NCI-H460 (cell line): Measurements from ENCODE around the gene GCDH. TPM values are rescaled to one million over a fixed set of nuclear protein-coding genes. Genes with fewer than 3 reads are reported as not detected.
A peak's percentile ranks its signal among the peaks of the same experiment; 100 is the strongest.
"Not testable (repeated sequence)": the region's sequence is repeated elsewhere in the genome, so short reads cannot be mapped to it uniquely, and the experiment has no call there.

Experiments used
- DNase-seq: peaks from one replicate; pipeline ENCODE4 v3.0.0-alpha.2; 2016; ENCODE audit warnings: low read depth; ENCODE audit errors: extremely low read depth
- polyA plus RNA-seq: library from polyadenylated mRNA; depleted of rRNA; stranded (reverse); fragments of >200 nt; gene quantifications from 2 replicates; pipeline ENCODE4 v1.2.3, GENCODE V29; 2014; cell fraction: nucleus; rRNA removed
- total RNA-seq: library from RNA; depleted of rRNA; stranded (reverse); fragments of >200 nt; shearing (Covaris generic); gene quantifications from 2 replicates; pipeline ENCODE4 v1.2.3, GENCODE V29; 2014; rRNA removed

GCDH gene
- 5.5 and 5.8 TPM in 2 replicates for total RNA-seq
- 32.5 and 40.3 TPM in 2 replicates for polyA plus RNA-seq

- DNase-seq, result peak; percentile 97
Observed at GRCh38 chr19:12890787-12891552, at the start of gene GCDH. TSS of gene GCDH (plus strand) at chr19:12891160. CDS start at chr19:12891305, 145 bp downstream.

GRCh38 chr19:12842511-12842910, 48.4 kb upstream of the GCDH start:
- DNase-seq, result no peak

DNA sequence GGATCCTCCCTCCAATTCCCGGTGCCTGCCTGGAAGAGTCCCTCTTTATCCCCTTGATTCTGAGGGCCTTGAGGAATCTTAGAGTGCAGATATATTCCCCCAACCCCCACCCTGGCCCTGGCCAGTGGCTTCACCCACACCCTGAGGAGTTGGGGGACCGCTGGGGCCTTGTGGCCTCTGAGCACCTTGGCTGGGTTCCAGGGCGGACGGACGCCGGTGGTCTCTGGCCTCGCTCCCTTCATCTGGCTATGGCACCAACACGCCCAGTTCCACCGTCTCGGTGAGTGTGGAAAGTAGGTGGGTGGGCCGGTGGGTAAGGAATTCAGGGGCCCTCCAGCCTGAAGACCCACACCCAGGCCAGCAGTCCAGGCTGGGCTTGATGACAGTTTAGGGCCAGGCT, 47.6 kb upstream of the GCDH start:
- DNase-seq, result no peak

- no peak for DNase-seq
Observed at GRCh38 chr19:12843999-12844732, 46.8 kb upstream of the GCDH start.

DNA sequence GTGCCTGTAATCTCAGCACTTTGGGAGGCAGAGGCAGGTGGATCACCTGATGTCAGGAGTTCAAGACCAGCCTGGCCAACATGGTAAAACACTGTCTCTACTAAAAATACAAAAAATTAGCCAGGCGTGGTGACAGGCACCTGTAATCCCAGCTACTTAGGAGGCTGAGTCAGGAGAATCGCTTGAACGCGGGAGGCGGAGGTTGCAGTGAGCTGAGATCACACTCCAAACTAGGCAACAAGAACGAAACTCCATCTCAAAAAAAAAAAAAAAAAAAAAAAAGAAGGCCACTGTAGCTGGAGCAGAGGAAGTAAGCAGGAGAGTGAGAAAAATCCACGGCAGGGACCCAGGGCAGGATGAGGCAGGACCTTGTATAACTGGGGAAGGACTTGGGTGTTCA, 44.3 kb upstream of the GCDH start:
- not testable (repeated sequence) for DNase-seq

DNA sequence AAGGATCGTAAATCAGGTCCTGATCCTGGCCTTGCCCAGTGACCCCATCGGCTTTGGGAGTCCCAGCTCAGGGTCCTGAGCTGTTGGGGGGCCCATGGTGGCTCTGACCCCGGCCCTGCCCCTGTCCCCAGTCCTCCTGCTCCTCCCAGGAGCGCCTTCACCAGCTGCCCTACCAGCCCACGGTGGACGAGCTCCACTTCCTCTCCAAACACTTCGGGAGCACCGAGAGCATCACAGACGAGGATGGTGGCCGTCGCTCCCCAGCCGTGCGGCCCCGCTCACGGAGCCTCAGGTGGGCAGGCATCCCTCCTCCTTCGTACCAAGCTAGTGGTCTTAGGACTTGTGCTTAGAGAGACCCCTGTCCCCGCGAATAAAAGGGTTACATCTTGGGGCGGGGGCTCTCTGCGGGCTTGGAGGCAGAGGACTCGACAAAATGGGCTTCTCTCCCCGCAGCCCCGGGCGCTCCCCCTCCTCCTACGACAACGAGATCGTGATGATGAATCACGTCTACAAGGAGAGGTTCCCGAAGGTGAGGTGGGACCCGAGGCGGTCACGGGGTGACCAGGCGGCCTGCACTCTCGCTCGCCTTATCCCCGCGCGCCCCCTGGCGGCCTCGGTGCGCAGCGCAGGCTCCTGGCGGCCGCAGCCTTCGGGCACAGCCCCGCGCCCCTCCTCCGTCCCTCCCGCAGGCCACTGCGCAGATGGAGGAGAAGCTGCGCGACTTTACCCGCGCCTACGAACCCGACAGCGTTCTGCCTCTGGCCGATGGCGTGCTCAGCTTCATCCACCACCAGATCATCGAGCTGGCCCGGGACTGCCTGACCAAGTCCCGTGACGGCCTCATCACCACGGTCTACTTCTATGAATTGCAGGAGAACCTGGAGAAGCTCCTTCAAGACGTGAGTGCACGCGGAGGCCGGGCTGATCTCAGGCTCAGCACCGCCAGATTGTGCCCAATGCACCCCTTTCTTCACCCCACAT, 43.5 kb upstream of the GCDH start:
- DNase-seq, result peak; percentile 54

GRCh38 chr19:12856653-12857052, 34.3 kb upstream of the GCDH start:
- DNase-seq, result no peak

DNA sequence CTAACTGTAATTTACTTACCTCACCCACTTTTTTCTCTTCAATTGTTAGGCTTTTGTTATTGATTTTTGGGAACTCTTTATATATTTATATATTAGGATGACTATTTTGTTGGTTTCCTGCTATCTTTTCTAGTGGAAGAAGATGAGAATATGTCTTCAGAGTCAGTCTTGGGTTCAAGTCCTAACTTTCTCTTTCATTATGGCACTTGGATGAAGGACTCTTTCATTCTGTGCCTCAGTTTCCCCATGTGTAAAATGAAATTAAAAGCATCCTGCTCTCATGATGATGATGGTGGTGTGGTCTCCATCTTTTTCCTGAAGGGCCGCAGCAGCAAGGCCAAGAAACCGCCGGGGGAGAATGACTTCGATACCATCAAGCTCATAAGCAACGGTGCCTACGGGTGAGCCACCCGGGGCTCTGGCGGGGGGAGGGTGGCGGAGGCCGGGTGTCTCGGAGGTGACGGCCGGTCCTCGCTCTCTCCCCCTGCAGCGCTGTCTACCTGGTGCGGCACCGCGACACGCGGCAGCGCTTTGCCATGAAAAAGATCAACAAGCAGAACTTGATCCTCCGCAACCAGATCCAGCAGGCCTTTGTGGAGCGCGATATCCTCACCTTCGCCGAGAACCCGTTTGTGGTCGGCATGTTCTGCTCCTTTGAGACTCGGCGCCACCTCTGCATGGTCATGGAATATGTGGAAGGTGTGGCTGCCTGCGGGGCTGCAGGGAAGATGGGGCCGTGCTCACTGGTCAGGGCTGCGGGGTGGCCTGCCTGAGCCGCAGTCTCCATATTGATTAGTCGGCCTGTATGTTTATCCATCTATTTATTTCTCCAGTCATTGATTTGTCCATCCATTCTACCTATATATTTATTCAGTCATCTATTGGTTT, 32.7 kb upstream of the GCDH start:
- DNase-seq, result no peak

DNA sequence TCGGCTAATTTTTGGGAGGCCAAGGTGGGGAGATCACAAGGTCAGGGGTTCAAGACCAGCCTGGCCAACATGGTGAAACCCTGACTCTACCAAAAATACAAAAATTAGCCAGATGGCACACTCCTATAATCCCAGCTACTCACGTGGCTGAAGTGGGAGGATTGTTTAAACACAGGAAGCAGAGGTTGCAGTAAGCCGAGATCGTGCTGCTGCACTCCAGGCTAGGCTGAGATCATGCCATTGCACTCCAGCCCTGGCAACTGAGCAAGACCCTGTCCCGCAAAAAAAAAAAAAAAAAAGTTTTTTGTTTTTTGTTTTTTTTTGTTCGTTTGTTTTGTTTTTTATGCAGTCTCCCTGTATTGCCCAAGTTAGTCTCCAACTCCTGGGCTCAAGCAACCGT, 31.4 kb upstream of the GCDH start:
- no peak for DNase-seq

GRCh38 chr19:12864143-12864542, 26.8 kb upstream of the GCDH start:
- no peak for DNase-seq

DNA sequence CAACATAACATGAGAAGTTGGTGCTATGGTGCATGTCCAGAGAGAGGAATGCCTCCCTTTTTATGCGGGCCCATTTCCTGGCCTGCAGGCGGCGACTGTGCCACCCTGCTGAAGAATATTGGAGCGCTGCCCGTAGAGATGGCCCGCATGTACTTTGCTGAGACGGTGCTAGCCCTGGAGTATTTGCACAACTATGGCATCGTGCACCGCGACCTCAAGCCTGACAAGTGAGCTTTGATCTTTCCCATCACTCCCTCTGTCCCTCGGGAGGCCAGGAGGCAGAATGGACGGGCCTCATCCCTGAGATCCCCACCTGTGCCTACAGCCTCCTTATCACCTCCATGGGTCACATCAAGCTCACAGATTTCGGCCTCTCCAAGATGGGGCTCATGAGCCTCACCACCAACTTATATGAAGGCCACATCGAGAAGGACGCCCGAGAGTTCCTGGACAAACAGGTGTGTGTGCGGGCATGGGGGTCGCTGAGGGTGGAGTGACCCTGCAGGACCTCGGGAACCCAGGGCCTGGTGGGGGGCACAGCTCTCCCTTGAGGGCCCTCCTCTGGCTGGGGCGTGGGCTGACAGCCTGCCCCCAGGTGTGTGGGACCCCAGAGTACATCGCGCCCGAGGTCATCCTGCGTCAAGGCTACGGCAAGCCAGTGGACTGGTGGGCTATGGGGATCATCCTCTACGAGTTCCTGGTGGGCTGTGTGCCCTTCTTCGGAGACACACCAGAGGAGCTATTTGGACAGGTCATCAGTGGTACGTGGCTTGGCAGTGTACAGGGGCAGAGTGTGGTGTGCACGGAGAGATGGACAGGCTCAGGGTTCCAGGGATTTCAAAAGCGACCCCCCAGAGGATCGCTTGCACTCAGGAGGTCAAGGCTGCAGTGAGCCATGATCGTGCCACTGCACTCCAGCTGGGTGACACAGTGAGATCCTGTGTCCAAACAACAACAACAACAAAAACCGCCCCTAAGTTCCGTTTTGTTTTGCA, 25.9 kb upstream of the GCDH start:
- no peak for DNase-seq

GRCh38 chr19:12865746-12866415, 25.1 kb upstream of the GCDH start:
- no peak for DNase-seq

GRCh38 chr19:12866416-12867119, 24.4 kb upstream of the GCDH start:
- DNase-seq, result no peak

- DNase-seq, result no peak
Observed at GRCh38 chr19:12867120-12868099, 23.6 kb upstream of the GCDH start.

DNA sequence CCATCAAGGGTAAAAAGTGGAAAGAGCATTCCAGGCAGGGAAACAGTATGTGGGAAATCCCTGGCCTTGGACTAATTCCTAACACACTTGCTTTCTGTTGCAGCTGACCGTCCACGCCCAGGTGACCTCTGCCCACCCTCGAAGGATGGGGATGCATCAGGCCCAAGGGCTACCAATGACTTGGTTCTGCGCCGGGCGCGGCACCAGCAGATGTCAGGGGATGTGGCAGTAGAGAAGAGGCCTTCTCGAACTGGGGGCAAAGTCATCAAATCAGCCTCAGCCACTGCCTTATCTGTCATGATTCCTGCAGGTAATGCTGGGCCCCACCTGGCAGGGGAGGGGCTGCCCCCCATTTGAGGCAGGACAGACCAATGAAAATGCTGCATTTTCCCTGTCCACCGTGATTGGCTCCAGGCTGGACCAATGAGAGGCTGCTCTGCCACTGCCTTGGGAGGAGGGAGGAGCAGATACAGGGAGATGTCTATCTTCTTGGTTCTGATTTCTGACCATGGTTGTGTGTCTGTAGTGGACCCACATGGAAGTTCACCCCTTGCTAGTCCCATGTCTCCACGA, 22.3 kb upstream of the GCDH start:
- no peak for DNase-seq

- DNase-seq, result no peak
Observed at GRCh38 chr19:12871681-12872080, 19.3 kb upstream of the GCDH start.
